NCI-H345 treated with DMSO at 0.1 percent for 48 hours (cell line): ENCODE results near the gene PIGH.
"Not testable (repeated sequence)": the region's sequence is repeated elsewhere in the genome, so short reads cannot be mapped to it uniquely, and the experiment has no call there.

ENCODE experiments used
- DNase-seq: peaks from one replicate; lab custom pipeline; 2025; ENCODE audit not compliant: unreplicated experiment; lab: John Stamatoyannopoulos, UW

Gene PIGH

DNA sequence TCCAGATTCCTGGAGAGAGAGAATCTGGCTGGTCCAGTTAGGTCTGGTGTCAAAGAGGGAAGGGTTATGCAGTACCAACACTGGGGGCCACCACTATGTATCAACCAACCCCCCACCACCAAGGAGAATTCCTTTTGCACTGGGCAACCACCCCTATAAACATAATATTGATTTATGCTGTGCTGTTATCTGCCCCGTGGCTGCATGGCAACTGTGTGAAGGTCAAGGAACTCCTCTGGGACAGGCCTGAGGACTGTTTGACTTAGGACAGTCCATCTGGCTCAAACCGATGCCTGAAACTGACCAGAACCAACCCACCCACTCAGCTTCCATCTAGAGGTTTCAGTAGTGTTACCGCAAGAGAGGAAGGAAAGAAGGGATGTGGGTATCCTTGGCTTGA, 46.5 kb downstream of the PIGH start:
- DNase-seq, result no peak

DNA sequence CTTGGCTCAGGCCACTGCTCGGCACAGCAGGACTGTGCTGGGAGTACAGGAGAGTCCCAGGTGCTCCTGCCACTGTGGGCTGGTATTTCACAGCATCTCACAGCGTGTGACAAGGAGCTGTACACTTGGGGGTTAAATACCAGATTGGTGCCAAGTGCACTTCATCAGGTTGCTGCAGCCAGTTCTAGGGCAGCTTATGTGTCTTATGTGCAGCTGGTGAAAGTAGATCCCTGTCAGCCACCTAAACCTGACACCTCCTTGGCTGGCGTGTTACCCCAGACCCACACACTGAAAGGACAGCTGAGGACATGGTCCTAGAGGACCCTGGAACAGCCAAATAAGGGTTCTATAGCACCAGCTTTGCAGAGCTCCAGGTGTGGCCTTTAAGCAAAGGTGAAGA, 48.1 kb downstream of the PIGH start:
- DNase-seq, result no peak

DNA sequence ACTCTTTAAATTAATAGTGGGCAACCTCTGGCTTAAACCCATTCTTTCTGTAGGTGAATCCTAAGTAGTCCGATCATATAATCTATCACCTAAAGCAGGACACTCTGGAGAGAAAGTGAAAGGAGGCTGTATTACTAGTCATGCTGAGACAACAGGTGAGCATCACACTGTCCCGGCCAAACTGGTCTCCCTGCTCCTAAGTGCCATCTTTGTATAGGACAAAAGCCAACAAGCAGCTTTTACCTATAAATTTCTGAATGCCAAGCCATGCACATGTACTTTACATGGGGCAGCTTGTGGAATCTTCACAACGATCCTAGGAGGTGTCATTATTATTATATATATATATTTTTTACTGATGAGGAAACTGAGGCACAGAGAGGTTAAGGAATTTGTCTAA, 48.9 kb downstream of the PIGH start:
- DNase-seq, result no peak

DNA sequence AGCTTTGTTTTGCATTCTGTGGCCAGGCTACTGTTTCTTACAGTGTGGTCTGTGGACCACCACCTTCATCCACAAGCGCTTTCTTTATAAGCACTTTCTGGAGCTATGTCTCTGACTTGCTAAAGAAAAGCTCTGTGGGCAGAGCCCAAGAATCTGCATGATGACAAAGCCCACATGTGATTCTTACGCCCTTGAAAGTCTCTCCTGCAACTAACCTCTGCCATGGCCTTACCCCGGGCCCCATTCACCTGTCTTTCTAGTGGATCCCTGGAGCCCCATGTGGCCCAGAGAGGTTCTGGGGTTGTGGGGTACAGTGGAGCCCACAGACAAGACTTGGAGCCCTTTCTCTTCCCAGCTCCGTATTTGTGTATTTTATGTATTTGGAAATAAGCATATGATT, 50.3 kb downstream of the PIGH start:
- DNase-seq, result no peak

DNA sequence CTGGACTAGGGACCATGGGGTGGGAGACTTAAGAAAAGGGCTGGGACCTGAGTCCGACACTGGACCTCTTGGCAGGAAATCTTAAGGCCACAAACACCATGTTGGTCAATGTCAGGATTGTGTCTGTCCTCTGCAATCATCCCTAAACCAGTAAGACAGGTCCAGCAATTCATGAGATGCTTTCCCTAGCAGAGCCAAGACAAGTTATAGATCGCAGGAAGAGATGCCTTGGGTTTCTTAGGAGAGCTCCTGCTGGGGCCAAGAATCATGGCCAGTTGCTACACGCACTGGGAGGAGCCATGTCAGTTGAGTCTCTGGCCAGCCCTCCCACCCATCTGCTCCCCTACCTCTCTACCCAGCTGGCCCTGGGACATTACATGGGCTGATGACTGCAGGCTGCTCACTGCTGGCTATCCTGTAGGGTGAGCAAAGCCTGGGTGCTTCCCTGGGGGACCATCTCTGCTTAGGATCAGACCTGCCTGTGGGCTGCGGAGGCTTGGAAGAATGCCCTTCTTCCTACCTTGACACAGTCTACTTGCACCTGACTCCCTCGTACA, 52.8 kb downstream of the PIGH start:
- DNase-seq, result no peak

DNA sequence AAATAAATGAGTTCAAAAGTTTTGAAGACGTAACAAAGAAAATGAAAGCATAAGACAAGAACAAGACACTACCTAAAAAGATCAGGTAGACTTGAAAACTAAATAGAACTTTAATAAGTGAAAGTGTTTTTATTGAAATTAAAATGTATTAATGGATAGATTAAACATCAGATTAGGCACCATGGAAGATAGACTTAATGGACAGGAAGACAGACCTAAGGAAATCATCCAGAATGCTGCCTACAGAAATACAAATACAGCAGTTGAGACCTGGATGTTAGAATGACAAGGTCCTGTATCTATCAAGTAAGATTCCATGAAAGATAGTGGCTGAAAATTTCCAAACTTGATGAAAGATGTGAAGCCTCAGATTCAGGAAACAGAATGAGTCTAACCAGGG, 55.5 kb downstream of the PIGH start:
- DNase-seq, result no peak

DNA sequence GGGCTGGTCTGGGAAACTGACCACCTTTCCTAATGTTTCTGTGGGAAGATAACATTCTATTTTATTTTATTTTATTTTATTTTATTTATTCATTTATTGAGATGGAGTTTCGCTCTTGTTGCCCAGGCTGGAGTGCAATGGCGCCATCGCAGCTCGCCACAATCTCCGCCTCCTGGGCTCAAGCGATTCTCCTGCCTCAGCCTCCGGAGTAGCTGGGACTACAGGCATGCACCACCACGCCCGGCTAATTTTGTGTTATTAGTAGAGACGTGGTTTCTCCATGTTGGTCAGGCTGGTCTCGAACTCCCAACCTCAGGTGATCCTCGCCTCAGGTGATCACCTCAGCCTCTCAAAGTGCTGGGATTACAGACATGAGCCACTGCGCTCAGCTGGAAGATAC, 57.4 kb downstream of the PIGH start:
- DNase-seq, result not testable (repeated sequence)

DNA sequence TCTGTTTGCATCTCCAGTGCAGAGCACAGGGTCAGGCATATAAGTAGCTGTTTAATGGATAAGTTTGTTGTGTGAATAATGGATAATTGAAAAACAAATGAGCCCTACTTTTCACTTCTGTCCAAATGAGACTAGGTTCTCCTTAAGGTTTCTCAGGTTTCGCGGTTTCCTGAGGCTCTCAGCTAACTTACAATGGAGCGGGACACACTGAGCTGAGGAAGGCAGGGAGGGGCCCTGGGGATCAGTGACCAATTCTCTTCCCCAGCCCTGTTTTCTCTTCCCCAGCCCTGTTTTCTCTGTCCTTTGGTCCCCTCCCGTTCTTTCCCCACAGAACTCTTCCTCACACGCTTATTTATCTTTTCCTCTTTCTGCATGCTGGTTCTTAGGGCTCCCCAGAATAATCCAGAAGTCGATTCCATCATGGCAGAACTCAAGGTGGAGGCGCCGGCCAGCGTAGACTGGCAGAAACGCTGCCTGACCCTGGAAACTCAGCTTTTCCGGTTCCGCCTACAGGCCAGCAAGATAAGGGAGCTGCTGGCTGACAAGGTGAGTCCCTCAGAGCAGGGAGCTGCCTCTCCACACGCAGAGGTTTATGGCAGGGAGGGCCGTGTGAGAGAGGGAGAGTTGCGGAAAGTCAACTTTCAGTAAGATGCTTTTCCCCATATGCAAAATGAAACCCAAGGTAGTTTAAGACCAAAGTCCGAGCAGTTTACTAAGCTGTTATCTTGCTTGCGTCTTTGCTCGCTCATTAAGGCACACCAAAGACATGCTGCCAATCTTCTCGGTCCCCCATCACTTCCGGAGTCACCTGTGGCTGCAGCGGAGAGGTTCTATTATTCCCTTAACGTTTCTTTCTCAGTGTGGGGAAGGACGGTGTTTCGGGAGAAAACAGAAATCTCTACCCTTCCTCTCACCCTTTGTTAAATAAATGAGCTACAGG, 58.4 kb downstream of the PIGH start:
- DNase-seq, result no peak
